A673 (cell line): ENCODE measurements around the gene DIP2B.

Experiments
- EZH2 ChIP-seq: fragments of 200-600 bp; sonication (generic); IDR thresholded peaks from 2 replicates; pipeline ENCODE4 v1.6.1; 2017; ENCODE audit warnings: borderline replicate concordance, low read depth, mild to moderate bottlenecking, mixed read lengths, antibody characterized with exemption, low read length; ENCODE audit not compliant: poor library complexity, severe bottlenecking
- TF ChIP-seq, protein P1 (sequence below): fragments of 300-800, 200-600 bp; sonication (generic); conservative IDR thresholded peaks from 2 replicates; pipeline ENCODE4 v1.5.1; 2017; ENCODE audit warnings: low read depth, mild to moderate bottlenecking, antibody characterized with exemption, low read length, moderate library complexity, mixed read lengths

DNA sequence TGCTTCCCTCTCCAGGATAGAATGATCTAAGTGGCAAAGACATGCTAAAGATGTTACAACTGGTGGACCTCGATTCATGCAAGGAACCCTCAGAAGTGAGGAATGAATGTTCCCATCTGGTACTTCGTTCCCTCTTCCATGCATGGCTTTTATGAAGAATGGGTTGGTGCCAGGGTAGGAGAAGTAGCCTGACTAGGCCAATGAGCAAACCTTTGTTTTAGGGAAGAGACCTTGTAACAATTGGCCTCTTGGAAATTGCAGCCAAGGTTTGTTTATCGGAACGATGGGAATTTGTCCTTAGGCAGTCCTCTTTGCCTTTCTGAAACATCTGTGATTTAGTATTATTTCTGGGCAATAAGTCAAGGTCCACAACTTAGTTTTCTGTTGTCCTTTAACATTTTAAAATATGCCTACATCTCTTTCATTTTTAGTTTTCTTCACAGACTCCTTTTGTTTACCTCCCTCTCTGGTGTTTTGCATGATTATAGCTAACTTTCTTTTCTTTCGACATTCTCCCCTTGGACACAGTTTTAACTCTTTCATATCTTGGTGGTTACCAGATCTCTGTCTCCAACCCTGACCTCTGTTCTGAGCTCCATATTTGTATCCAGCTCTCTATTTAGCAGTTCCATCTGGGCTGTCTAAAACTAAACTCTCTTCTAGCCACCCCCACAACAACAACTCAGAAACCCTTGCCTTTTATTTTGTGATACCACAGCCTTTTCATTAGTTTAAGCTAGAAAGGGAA, 70.0 kb downstream of the DIP2B start:
- TF ChIP-seq, protein P1, sequence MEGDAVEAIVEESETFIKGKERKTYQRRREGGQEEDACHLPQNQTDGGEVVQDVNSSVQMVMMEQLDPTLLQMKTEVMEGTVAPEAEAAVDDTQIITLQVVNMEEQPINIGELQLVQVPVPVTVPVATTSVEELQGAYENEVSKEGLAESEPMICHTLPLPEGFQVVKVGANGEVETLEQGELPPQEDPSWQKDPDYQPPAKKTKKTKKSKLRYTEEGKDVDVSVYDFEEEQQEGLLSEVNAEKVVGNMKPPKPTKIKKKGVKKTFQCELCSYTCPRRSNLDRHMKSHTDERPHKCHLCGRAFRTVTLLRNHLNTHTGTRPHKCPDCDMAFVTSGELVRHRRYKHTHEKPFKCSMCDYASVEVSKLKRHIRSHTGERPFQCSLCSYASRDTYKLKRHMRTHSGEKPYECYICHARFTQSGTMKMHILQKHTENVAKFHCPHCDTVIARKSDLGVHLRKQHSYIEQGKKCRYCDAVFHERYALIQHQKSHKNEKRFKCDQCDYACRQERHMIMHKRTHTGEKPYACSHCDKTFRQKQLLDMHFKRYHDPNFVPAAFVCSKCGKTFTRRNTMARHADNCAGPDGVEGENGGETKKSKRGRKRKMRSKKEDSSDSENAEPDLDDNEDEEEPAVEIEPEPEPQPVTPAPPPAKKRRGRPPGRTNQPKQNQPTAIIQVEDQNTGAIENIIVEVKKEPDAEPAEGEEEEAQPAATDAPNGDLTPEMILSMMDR: no peak
- no peak for TF ChIP-seq EZH2
